Measurements from ENCODE around the gene GSG1. TPM values are rescaled to one million over a fixed set of nuclear protein-coding genes. Genes with fewer than 3 reads are reported as not detected.
A peak's percentile ranks its signal among the peaks of the same experiment; 100 is the strongest.
"Not testable (repeated sequence)": the region's sequence is repeated elsewhere in the genome, so short reads cannot be mapped to it uniquely, and the experiment has no call there.

The GSG1 gene
- total RNA-seq, 1 donor from 2014 or later: 6.8 TPM

- no peaks in the 10 kb centered on the region for H3K36me3 ChIP-seq (ENCODE audit: control insufficient read depth in 3 of 3, insufficient read depth in 3 of 3, low read length in 3 of 3)
- no peak overlapping the region for H3K27ac ChIP-seq (ENCODE audit: low read depth, low read length)
- H3K9ac ChIP-seq (ENCODE audit: low read depth in 1 of 3, low read length in 3 of 3): peak overlapping the region; percentile 77 to 92 (median 90)
These were observed 58.6 kb downstream of the GSG1 start for GRCh38 chr12:13044906-13045299.

GRCh38 chr12:13044002-13044905, 59.2 kb downstream of the GSG1 start, which contains the start of gene FAM234B:
Gene FAM234B, plus strand, starts transcription at chr12:13044381. Its CDS starts 23 bp downstream, at chr12:13044404.
- H3K36me3 ChIP-seq (ENCODE audit: control insufficient read depth in 3 of 3, insufficient read depth in 3 of 3, low read length in 3 of 3): no peaks in the 10 kb centered on the region
- H3K27ac ChIP-seq (ENCODE audit: low read depth, low read length): no peak within 1 kb of the TSS
- H3K9ac ChIP-seq (ENCODE audit: low read depth in 1 of 3, low read length in 3 of 3): peak within 1 kb of the TSS; percentile 77 to 92 (median 90)
- H3K9me3 ChIP-seq (ENCODE audit: control insufficient read depth in 3 of 3, low read length in 3 of 3): no peaks in the 10 kb centered on the region
- H3K4me1 ChIP-seq (ENCODE audit: control insufficient read depth in 3 of 3, insufficient read depth in 3 of 3, low read length in 3 of 3): peaks cover 6 to 8% (median 6%) of the 10 kb centered on the region in 3 donors
- no peaks in the 10 kb centered on the region for H3K27me3 ChIP-seq (ENCODE audit: control insufficient read depth in 3 of 3, insufficient read depth in 3 of 3, low read length in 3 of 3)
- peak within 1 kb of the TSS; percentile 85 to 92 (median 88) for H3K4me3 ChIP-seq (ENCODE audit: low read length in 3 of 3)

More at GRCh38 chr12:13044906-13045299, 58.6 kb downstream of the GSG1 start:
- Histone ChIP-seq H3K4me3 (ENCODE audit: low read length in 3 of 3) (peak overlapping the region; percentile 85 to 92 (median 88)), H3K9me3 (ENCODE audit: control insufficient read depth in 3 of 3, low read length in 3 of 3) (no peaks in the 10 kb centered on the region), H3K4me1 (ENCODE audit: control insufficient read depth in 3 of 3, insufficient read depth in 3 of 3, low read length in 3 of 3) (peaks cover 6 to 8% (median 6%) of the 10 kb centered on the region in 3 donors), H3K27me3 (ENCODE audit: control insufficient read depth in 3 of 3, insufficient read depth in 3 of 3, low read length in 3 of 3) (no peaks in the 10 kb centered on the region)

- Histone ChIP-seq H3K4me3 (ENCODE audit: low read length in 3 of 3) (no peak overlapping the region), H3K4me1 (ENCODE audit: control insufficient read depth in 3 of 3, insufficient read depth in 3 of 3, low read length in 3 of 3) (peaks cover 6 to 8% (median 6%) of the 10 kb centered on the region in 3 donors), H3K36me3 (ENCODE audit: control insufficient read depth in 3 of 3, insufficient read depth in 3 of 3, low read length in 3 of 3) (no peaks in the 10 kb centered on the region), H3K27me3 (ENCODE audit: control insufficient read depth in 3 of 3, insufficient read depth in 3 of 3, low read length in 3 of 3) (no peaks in the 10 kb centered on the region), H3K9ac (ENCODE audit: low read depth in 1 of 3, low read length in 3 of 3) (no peak overlapping the region), H3K27ac (ENCODE audit: low read depth, low read length) (no peak overlapping the region), H3K9me3 (ENCODE audit: control insufficient read depth in 3 of 3, low read length in 3 of 3) (no peaks in the 10 kb centered on the region)
These were observed 60.7 kb downstream of the GSG1 start for GRCh38 chr12:13042666-13043230.

- peaks cover 6 to 8% (median 6%) of the 10 kb centered on the region in 3 donors for H3K4me1 ChIP-seq (ENCODE audit: control insufficient read depth in 3 of 3, insufficient read depth in 3 of 3, low read length in 3 of 3)
- H3K9me3 ChIP-seq (ENCODE audit: control insufficient read depth in 3 of 3, low read length in 3 of 3): no peaks in the 10 kb centered on the region
- H3K4me3 ChIP-seq (ENCODE audit: low read length in 3 of 3): no peak overlapping the region
- no peak overlapping the region for H3K9ac ChIP-seq (ENCODE audit: low read depth in 1 of 3, low read length in 3 of 3)
- no peaks in the 10 kb centered on the region for H3K36me3 ChIP-seq (ENCODE audit: control insufficient read depth in 3 of 3, insufficient read depth in 3 of 3, low read length in 3 of 3)
- no peaks in the 10 kb centered on the region for H3K27me3 ChIP-seq (ENCODE audit: control insufficient read depth in 3 of 3, insufficient read depth in 3 of 3, low read length in 3 of 3)
- H3K27ac ChIP-seq (ENCODE audit: low read depth, low read length): no peak overlapping the region
These were observed 62.2 kb downstream of the GSG1 start for GRCh38 chr12:13041224-13041623.

- Histone ChIP-seq H3K36me3 (ENCODE audit: control insufficient read depth in 3 of 3, insufficient read depth in 3 of 3, low read length in 3 of 3) (no peaks in the 10 kb centered on the region), H3K9ac (ENCODE audit: low read depth in 1 of 3, low read length in 3 of 3) (no peak overlapping the region), H3K27ac (ENCODE audit: low read depth, low read length) (no peak overlapping the region), H3K27me3 (ENCODE audit: control insufficient read depth in 3 of 3, insufficient read depth in 3 of 3, low read length in 3 of 3) (no peaks in the 10 kb centered on the region), H3K4me1 (ENCODE audit: control insufficient read depth in 3 of 3, insufficient read depth in 3 of 3, low read length in 3 of 3) (peaks cover 3 to 8% (median 3%) of the 10 kb centered on the region in 3 donors), H3K4me3 (ENCODE audit: low read length in 3 of 3) (no peak overlapping the region), H3K9me3 (ENCODE audit: control insufficient read depth in 3 of 3, low read length in 3 of 3) (no peaks in the 10 kb centered on the region)
These were observed 64.0 kb downstream of the GSG1 start for GRCh38 chr12:13039328-13039956.

- Histone ChIP-seq H3K27me3 (ENCODE audit: control insufficient read depth in 3 of 3, insufficient read depth in 3 of 3, low read length in 3 of 3) (no peaks in the 10 kb centered on the region), H3K4me3 (ENCODE audit: low read length in 3 of 3) (no peak overlapping the region), H3K27ac (ENCODE audit: low read depth, low read length) (no peak overlapping the region), H3K4me1 (ENCODE audit: control insufficient read depth in 3 of 3, insufficient read depth in 3 of 3, low read length in 3 of 3) (peaks cover 0 to 3% (median under 1%) of the 10 kb centered on the region in 3 donors), H3K9me3 (ENCODE audit: control insufficient read depth in 3 of 3, low read length in 3 of 3) (no peaks in the 10 kb centered on the region), H3K9ac (ENCODE audit: low read depth in 1 of 3, low read length in 3 of 3) (no peak overlapping the region), H3K36me3 (ENCODE audit: control insufficient read depth in 3 of 3, insufficient read depth in 3 of 3, low read length in 3 of 3) (no peaks in the 10 kb centered on the region)
These were observed 64.8 kb downstream of the GSG1 start for GRCh38 chr12:13038491-13039161.

GRCh38 chr12:13036881-13037280, 66.6 kb downstream of the GSG1 start:
- no peaks in the 10 kb centered on the region for H3K27me3 ChIP-seq (ENCODE audit: control insufficient read depth in 3 of 3, insufficient read depth in 3 of 3, low read length in 3 of 3)
- no peak overlapping the region for H3K27ac ChIP-seq (ENCODE audit: low read depth, low read length)
- H3K4me1 ChIP-seq (ENCODE audit: control insufficient read depth in 3 of 3, insufficient read depth in 3 of 3, low read length in 3 of 3): peaks cover 0 to 4% (median 2%) of the 10 kb centered on the region in 3 donors
- no peak overlapping the region for H3K4me3 ChIP-seq (ENCODE audit: low read length in 3 of 3)
- H3K9me3 ChIP-seq (ENCODE audit: control insufficient read depth in 3 of 3, low read length in 3 of 3): no peaks in the 10 kb centered on the region
- no peaks in the 10 kb centered on the region for H3K36me3 ChIP-seq (ENCODE audit: control insufficient read depth in 3 of 3, insufficient read depth in 3 of 3, low read length in 3 of 3)
- no peak overlapping the region for H3K9ac ChIP-seq (ENCODE audit: low read depth in 1 of 3, low read length in 3 of 3)

- not testable (repeated sequence) for H3K4me1 ChIP-seq (ENCODE audit: control insufficient read depth in 3 of 3, insufficient read depth in 3 of 3, low read length in 3 of 3); H3K36me3 ChIP-seq (ENCODE audit: control insufficient read depth in 3 of 3, insufficient read depth in 3 of 3, low read length in 3 of 3); H3K27me3 ChIP-seq (ENCODE audit: control insufficient read depth in 3 of 3, insufficient read depth in 3 of 3, low read length in 3 of 3); H3K27ac ChIP-seq (ENCODE audit: low read depth, low read length); H3K9ac ChIP-seq (ENCODE audit: low read depth in 1 of 3, low read length in 3 of 3); H3K4me3 ChIP-seq (ENCODE audit: low read length in 3 of 3); H3K9me3 ChIP-seq (ENCODE audit: control insufficient read depth in 3 of 3, low read length in 3 of 3)
These were observed 68.1 kb downstream of the GSG1 start for GRCh38 chr12:13035335-13035734.

Data from skeletal muscle tissue (tissue), 4 donors.